Activated CD8-positive, alpha-beta memory T cell treated with anti-CD3 and anti-CD28 coated beads, Interleukin-2, amount 50 U/mL, for 1 hour (primary cell): ENCODE results near the gene ATP6V1F.

ENCODE experiments used
- DNase-seq: peaks from one replicate; pipeline ENCODE4 v3.0.0-alpha.2; 2020; ENCODE audit errors: extremely low read depth

ATP6V1F gene, protein sequence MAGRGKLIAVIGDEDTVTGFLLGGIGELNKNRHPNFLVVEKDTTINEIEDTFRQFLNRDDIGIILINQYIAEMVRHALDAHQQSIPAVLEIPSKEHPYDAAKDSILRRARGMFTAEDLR

DNA sequence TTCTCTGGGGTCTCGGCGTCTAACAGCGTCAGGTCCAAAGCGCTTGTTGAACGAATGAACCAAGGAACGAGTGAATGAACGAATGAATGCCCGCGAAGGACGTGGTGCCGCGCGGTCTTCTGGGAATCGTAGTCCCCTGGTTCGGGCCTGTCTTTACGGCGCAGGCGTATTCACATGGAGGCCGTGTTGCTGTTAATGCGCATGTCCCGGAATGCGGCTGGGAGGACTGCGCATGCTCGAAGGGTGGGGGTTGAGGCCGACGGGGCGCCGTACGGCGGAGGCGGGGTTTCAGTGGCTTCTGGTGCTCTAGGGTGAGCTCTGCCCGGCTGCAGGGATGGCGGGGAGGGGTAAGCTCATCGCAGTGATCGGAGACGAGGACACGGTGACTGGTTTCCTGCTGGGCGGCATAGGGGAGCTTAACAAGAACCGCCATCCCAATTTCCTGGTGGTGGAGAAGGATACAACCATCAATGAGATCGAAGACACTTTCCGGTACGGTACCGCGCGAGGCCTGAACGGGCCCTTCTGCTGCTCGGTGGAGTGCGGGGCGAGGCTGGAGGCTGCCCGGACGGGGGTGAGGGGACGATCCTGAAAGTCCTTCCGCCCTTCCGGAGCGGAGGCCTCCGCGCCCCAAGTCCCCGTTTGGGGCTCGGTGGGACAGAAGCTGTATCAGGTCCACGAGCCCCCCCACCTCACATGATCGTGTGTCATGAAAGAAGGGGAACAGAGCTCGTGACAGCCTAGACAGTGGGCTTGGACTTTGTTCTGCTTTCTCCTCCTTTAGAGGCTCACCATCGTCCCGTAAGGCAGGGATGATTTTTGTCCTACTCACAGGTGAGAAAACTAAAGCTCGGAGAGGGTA, at the start of gene ATP6V1F:
TSS of gene ATP6V1F (plus strand) at position 286 of the 862 bp plus-strand sequence. CDS start at position 335, 49 bp downstream.
- DNase-seq = peak; percentile 93

DNA sequence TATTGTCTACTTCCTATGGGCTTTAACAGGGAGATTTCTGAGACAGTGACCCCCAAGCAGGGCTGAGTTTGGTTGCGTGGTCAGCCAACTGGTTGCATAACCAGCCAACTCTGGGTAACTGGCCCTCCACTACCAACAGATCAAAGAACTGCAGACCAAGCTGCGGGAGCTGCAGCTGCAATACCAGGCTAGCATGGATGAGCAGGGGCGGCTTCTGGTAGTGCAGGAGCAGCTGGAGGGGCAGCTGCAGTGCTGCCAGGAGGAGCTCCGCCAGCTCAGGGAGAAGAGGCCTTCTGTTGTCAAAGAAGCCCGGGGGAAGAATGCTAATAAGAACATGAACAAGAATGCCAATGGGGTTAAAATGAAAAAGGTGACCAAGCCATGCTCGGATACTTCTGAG, 48.2 kb upstream of the ATP6V1F start:
- no peak for DNase-seq

DNA sequence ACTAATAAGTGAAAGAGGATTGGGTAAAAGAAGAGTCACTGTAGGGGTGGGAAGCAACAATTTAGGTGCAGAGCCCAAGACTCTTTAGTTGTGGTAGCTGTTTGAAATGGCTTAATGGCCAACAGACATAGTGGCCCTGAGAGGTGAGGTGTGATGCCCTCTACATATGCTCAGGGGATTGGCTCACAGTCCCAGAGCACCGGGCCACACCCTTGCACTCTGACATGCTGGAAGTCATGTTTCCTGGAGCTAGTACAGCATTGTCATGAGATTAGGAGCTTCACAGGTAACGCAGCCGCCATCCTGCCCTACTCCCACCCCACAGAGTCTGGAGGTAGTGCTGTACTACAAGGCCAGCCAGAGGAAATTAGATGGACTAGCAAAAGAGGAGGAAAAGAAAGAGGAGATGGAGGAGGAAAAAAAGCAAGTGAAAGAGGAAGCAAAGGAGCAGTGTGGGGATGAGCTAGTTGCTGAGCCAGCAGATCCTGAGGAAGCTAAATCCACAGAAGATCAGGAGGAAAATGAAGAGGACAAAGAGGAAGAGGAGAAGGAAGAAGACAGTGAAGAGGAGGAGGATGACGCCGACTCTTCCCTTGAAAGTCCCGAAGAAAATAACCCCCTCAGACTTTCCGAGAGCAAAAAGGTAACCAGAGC, 47.2 kb upstream of the ATP6V1F start:
- DNase-seq = no peak

DNA sequence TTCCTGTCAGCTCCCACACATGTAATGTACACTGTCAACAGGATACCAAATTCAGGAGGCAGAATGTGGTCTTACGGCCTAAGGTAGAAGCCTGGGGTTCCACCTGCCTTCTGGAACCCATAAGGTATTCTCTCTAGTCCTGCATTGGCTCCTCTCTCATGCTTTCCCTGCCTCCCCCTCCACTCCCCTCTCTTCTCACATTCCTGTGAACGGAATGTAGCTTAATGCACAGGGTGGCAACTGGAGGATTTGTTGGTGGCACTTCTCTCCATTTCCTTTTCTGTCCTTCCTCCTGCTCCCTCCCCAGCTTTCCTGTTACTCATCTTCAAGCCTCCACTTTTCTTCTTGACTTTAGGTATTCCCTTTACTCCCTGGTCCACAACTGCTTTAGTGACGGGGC, 44.0 kb upstream of the ATP6V1F start:
- DNase-seq = no peak

DNA sequence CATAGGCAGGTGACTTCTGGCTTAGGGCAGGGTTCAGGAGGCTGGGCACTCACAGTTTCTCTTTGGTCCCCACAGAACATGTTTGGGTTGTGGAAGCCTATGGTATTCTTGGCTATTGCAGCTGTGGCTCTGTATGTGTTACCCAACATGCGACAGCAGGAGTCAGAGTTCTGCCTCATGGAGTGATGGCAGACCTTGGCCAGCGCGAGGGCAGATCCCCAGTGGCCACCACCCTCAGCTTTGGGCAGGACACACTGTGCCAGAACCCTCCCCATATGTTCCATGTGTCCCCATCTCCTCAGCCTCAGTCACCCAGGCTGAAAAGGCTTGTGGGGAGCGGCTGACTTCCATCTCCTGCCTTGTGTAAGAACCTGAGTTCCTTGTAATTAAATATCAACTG, 40.9 kb upstream of the ATP6V1F start:
- DNase-seq = no peak

DNA sequence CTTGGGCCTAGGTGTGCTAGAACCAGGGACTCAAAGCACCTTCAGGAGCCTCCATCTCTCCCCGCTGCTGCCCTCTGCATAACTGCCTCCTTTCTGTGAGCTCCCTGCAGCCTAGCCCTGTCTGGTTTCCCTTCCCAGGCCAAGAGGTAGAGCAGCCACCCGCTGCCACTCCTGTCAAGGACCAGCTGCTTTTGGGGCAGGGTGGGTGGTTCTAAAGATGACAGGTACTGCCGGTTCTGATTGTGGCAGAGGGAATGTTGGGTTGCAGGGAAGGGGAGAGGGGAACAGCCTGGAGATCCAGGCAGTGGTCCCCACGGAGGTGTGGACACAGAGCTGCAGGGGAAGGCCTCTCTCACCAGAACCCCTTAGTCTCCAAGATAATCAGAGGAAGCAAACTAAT, 36.1 kb upstream of the ATP6V1F start:
- no peak for DNase-seq

DNA sequence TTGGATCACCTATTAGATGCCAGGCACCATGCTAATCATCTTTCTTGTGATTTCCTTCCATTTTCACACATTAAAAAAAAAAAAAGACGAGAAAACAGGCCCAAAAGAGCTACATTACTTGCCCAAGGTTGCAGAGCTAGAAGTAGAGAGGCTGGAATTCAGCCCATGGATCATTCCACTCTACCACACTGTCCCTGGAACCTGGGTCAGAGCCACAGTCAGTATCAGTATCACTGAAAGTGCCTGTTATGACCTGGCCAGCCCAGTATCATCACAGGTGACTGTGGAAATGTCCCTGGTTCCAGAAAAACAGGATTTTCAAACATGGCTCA, 35.8 kb upstream of the ATP6V1F start:
- DNase-seq = no peak

DNA sequence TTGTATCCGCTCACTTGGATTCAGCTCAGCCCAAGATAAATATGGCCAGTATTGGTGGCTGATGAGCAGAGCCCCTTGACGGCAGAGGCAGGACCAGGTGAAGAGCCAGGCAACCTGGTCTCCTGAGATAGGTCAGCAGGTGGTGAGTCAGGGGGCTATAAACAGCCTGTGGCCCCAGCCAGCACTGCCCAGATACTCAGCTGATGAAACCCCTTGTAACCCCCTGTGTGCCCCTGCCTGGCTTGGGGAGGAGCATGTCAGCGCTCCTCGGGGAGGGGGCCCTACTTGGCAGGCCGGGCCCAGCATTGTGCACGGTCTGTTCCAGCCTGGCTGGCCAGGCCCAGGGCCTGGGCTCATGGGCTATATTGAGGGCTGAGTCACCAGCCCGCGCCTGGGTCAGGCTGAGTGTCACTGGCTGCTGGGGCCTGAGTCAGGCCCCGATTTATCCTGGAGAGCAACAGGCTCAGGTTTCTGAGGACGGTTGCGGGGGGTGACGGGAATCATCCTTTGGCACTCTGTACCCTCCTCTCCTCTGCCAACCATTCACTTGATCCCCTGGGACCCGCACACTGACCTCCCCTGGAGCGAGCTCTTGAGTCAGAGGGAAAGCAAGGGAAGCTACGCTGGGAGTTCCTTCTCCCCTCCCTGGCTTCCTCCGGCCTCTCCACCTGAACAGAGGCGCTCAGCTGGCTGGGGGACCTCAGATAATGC, 35.3 kb upstream of the ATP6V1F start:
- no peak for DNase-seq

DNA sequence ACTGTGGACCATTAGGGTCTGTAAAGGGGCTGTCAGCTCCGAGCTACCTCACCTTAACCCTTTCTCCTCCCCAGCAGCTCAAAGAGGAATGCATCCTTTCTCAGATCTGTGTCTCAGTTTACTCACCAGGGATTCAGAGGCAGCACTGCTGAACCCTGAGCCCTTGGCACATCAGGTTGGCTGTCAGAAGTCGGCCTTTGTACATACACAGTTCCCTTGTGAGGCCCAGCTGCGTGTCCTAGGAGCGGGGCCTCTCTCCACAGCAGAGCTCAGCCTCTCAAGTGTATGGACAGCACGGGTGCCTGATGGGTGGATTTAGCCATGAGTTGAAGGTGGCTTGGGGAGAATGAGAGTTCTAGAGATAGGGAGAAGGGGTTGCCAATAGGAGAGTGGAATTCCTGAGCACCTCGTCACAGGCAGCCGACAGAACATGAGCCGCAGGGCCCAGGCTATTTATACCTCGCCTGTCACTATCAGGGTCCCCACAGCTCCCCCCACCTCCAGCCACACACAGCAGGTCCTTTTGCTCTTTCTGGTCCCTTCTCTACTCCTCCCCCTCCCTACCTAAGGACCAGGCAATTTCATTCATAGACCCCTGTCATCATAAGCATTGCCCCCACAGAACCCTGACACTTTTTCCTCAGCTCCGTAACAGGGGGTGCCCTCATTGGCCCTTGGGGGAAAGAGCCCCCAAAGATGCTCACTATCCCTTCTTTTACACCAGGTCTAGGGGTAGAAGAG, 34.5 kb upstream of the ATP6V1F start:
- DNase-seq = no peak

DNA sequence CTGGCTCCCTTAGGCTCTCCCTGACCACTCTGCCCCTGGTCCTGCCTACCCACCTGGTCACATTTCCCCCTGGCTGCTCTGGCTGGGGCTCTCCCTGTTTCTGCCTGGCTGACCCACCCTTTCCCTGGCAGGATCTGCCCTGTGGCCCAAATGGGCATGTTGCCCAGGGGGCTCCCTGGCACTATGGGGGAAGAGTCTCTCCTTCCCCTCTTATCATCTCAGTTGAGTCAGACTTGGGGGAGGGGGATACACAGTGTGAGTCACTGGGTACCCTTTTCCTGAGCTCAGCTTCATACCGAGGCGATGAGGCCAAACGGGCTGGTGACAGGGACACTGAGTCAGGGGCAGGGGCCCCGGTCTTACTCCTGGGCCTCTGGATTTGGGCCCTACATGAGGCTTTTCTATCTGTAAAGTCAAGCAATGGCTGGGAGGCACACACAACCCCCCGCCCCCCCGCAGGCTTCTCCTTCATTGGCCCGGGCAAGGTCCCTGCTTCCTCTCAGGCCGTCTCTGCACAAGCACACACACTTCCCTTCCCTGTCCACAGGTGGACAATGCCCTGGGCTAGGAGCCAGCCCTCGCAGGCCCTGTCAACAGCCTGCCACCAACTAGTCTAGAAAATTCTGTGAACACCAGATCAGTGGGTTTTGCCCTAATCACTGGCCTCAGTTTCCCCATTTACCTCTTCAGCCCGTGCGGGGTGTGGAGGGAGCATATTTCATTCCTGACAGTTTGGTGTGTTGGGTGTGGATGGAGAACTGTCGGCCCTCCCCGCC, 33.1 kb upstream of the ATP6V1F start:
- no peak for DNase-seq

DNA sequence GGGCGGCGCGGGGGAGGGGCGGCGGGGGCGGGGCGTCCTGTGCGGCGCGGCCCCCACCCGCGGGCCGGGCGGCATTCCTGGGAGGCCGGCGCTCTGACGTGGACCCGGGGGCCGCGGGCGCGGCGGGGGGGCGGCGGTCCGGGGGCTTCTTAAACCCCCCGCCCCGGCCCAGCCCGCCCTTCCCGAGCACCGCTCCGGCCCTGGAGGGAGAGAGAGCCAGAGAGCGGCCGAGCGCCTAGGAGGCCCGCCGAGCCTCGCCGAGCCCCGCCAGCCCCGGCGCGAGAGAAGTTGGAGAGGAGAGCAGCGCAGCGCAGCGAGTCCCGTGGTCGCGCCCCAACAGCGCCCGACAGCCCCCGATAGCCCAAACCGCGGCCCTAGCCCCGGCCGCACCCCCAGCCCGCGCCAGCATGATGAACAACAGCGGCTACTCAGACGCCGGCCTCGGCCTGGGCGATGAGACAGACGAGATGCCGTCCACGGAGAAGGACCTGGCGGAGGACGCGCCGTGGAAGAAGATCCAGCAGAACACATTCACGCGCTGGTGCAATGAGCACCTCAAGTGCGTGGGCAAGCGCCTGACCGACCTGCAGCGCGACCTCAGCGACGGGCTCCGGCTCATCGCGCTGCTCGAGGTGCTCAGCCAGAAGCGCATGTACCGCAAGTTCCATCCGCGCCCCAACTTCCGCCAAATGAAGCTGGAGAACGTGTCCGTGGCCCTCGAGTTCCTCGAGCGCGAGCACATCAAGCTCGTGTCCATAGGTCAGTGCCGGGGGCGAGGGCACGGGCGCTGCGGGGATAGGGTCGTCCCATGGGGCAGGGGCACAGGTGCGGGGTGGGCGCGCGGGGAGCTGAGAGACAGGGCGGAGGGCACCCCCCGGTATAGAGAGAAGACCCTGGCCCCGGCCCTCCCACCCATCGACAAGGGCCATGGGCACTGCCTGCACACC, 32.2 kb upstream of the ATP6V1F start, which contains the start of gene FLNC:
TSS of gene FLNC (plus strand) at position 176 of the 947 bp plus-strand sequence. CDS start at position 408, 232 bp downstream.
- no peak for DNase-seq

DNA sequence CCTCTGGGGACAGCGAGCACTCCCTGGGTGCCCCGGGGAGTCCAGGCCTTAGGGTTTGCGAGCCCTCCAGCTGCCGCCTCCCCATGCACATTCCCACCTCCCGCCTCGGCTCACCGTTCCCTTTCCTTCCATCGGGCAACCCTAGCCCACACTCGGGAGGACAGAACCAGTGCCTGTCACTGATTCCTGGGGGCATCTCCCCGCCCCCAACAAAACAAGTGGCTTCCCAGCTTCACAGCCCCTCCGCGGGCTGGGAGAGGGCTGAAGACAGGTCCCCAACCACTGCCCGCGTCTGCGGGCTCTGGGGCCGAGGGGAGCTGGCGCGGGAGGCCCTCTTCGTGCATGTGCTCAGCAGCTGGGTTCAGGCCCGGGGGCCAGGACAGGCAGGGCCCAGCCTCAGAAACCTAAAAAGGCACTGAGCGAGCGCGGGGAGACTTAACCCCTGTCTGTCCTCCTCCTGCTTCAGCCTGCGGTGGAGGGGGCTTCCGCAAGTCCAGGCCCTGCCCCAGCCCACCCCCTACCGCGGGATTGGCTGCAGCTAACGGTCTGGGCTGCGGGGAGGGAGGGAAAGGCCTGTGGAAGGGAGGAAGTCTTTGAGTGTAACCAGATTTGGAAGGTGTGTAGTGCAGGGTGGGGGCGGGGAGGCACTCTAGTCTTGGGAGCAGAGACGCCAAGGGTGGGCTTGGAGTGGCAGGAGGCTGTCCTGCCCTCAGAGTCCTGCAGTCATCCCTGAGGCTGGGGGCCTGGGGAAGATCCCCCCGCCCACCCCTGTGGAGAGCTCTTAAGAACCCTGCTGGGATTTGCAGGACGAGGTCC, 31.3 kb upstream of the ATP6V1F start:
- no peak for DNase-seq

DNA sequence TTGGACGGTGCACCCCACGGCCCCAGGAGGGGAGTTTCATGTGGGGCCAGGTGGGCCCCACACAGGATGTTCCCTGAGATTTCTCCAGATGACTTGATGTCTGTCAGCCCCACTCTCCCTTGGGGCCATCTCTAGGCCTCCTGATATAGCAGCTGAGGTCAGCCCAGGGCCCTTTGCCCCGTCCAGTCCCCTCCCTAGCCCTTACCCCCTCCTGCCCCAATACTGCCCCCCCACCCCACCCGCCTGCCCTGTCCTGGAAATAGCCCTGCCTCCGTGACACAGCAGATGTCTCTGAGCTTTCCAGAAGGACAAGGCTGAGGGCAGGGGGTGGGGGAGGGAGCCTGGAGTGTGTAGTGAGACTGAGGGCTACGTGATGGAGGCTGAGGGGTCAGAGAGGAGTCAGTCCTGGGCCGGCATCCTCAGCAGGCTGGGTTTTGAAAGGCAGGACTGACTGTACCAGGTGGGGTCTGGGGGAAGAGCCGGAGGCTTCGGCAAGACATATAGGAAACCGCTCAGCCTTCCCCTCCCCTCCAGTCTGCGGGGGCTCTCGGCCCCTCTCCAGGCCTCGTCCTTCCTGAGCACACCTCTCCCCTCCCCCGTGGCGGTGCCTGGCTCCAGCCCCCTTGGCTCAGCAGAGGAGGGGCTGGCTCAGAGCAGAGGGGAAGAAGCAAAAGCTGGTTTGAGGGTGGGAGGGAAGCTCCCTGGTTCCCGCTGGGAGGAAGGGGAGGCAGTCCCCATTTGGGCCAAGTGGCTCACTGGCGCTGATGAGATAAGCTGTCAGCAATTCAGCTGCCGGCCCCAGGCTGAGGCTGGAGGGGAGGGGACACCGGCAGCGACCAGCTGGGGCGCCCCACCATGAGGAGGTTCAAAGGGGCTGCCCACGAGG, 30.4 kb upstream of the ATP6V1F start:
- no peak for DNase-seq

DNA sequence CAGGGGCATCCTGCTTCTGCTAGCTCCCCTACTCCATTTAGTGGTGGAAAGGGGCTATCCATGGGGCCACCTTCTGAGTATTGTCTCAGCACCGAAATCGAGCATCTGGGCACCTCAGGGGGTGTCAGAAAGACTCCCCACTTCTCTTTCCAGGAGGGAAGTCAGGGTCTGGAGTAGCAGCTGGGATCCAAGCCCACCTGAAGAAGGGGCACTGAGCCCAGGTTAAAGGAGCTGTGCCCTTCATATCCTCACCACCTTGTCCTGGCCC, 29.8 kb upstream of the ATP6V1F start:
- DNase-seq = no peak

DNA sequence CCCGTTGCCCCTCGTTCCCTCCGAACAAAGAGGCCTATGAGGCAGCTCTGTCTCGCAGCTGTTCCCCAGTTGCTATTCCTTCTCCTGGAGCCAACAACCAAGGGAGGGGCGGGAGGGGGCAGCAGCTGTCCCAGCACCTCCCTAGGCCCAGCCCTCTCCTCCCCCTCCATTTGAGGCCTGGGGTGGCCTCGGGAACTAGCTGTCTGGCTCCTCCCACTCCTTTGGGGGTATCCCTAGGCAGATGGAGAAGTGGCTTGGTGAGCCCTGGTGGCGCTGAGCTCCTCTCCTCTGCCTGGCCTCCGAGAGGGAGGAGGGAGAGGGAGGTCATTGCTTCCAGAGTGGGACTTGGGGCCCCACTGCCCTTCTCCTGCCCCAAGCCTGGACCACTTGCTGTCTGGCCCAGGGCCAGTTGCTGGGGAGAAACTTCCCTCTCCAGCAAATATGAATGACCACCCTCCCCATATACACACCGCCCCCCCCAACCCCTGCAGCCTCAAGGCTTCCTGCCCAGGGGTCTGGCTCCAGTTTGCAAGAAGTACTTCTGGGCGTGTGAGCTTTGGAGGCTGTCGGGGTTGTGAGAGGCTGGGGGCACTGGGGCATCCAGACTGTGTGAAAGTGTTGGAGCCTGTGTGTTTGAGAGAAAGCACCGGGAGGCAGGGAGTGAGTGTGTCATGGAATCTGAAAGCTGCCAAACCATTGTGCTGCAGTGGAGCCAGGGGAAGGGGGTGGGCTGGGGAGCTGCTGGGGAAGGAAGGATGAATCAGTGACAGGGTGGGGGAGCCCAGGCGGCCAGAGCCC, 29.3 kb upstream of the ATP6V1F start:
- no peak for DNase-seq

DNA sequence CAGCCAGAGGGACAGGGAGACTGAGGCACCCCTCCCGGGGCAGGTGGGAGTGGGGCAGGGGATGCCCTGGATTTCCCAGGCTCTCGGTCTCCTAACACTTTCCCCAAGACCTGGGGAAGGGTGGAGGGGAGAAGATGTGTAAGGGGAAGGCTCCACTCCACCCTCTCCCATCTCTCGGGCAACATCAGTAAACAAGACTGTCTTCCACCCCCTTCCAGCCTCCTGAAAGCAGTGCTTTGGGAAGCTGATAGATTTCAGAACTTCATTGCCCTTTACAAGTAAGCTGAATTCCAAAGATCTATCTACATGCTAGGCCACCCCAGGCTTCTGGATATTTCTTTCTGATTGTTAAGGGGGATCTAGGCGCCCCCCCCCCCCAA, 28.7 kb upstream of the ATP6V1F start:
- DNase-seq = no peak

DNA sequence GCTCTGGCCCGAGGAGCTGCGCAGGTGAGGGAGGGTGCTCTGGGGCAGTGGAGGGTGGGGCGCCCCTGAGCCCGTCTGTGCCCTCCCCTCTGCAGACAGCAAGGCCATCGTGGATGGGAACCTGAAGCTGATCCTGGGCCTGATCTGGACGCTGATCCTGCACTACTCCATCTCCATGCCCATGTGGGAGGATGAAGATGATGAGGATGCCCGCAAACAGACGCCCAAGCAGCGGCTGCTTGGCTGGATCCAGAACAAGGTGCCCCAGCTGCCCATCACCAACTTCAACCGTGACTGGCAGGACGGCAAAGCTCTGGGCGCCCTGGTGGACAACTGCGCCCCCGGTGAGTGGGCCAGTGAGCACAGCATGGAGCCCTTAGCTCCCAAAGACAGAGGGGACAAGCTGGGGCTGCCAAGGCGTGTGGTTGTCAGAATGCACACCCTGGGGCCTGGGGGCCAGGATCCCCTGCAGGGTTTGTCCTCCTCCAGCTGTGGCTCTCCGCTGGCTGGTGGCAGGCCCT, 27.4 kb upstream of the ATP6V1F start:
- no peak for DNase-seq
